Fibroblast of lung (primary cell): ENCODE results near the gene CLOCK. TPM values are rescaled to one million over a fixed set of nuclear protein-coding genes. Genes with fewer than 3 reads are reported as not detected.

Experiments used
- DNase-seq, 2 donors: peaks; one replicate each; pipeline versions ENCODE4 v3.0.0 to v3.0.0-alpha.2; 2010; ENCODE audit warnings: low read depth in 2 of 2
- H2AFZ ChIP-seq: 2 replicates; pipeline ENCODE4 v1.5.1; 2012; ENCODE audit warnings: low read length, control low read depth, inconsistent platforms
- H3K27ac ChIP-seq: 2 replicates; pipeline ENCODE4 v1.5.1; 2011; ENCODE audit warnings: low read length, control low read depth; ENCODE audit not compliant: insufficient read depth
- H3K27me3 ChIP-seq: 2 replicates; pipeline ENCODE4 v1.5.1; 2011; ENCODE audit warnings: mild to moderate bottlenecking, low read length; ENCODE audit not compliant: control insufficient read depth, insufficient read depth
- H3K36me3 ChIP-seq: 2 replicates; pipeline ENCODE4 v1.5.1; 2011; ENCODE audit warnings: low read length; ENCODE audit not compliant: control insufficient read depth, insufficient read depth
- H3K4me1 ChIP-seq: 2 replicates; pipeline ENCODE4 v1.5.1; 2011; ENCODE audit warnings: low read length; ENCODE audit not compliant: control insufficient read depth, insufficient read depth; ENCODE audit errors: extremely low read depth
- H3K4me2 ChIP-seq: 2 replicates; pipeline ENCODE4 v1.5.1; 2011; ENCODE audit warnings: low read length, control low read depth; ENCODE audit not compliant: insufficient read depth; ENCODE audit errors: extremely low read depth
- H3K4me3 ChIP-seq, 4 experiments: fragments of 200-600 bp in 1 of 4; sonication (generic) in 1 of 4; replicated peaks in 1 of 4; 2 replicates each; pipeline ENCODE4 v1.5.1; 2011 to 2016; ENCODE audit warnings: low read length in 4 of 4, low read depth in 3 of 4, mild to moderate bottlenecking in 3 of 4, control low read depth in 2 of 4, inconsistent platforms in 1 of 4, mixed read lengths in 1 of 4; ENCODE audit not compliant: insufficient read depth in 1 of 4; ENCODE audit errors: control extremely low read depth in 1 of 4
- H3K79me2 ChIP-seq: 2 replicates; pipeline ENCODE4 v1.5.1; 2012; ENCODE audit warnings: mild to moderate bottlenecking, low read length, inconsistent platforms; ENCODE audit not compliant: control insufficient read depth, insufficient read depth
- H3K9ac ChIP-seq: 2 replicates; pipeline ENCODE4 v1.5.1; 2011; ENCODE audit warnings: mild to moderate bottlenecking, low read length, control low read depth; ENCODE audit not compliant: insufficient read depth
- H3K9me3 ChIP-seq: 2 replicates; pipeline ENCODE4 v1.5.1; 2012; ENCODE audit warnings: low read depth, low read length; ENCODE audit not compliant: control insufficient read depth, insufficient read depth
- H4K20me1 ChIP-seq: 2 replicates; pipeline ENCODE4 v1.5.1; 2011; ENCODE audit warnings: low read length; ENCODE audit not compliant: control insufficient read depth, insufficient read depth; ENCODE audit errors: extremely low read depth
- EZH2 ChIP-seq: IDR thresholded peaks from 2 replicates; pipeline ENCODE4 v1.5.1; 2012; ENCODE audit warnings: low read length, control low read depth, mild to moderate bottlenecking; ENCODE audit errors: missing control alignments
- polyA plus RNA-seq, 2 donors: library from polyadenylated mRNA; depleted of rRNA in 1 of 2; stranded (reverse) in 1 of 2; unstranded in 1 of 2; fragments of >200 nt; gene quantifications; 2 replicates each; pipeline ENCODE4 v1.2.1, GENCODE V29; 2011 to 2012; ENCODE audit warnings: missing spikeins in 1 of 2
- total RNA-seq: library from RNA; depleted of rRNA; stranded (reverse); fragments of >200 nt; gene quantifications from 2 replicates; pipeline ENCODE4 v1.2.1, GENCODE V29; 2014
- TF ChIP-seq, protein P1 (sequence below), 2 donors: IDR thresholded peaks in 1 of 2; conservative IDR thresholded peaks in 1 of 2; 1 replicate in 1 of 2; 2 replicates in 1 of 2; pipeline ENCODE4 v1.5.1; 2011 to 2012; ENCODE audit warnings: low read length in 2 of 2, control low read depth in 1 of 2, inconsistent platforms in 1 of 2, low read depth in 1 of 2, mild to moderate bottlenecking in 1 of 2

CLOCK gene
- total and polyA plus RNA-seq, 2 donors (not counting 1 experiment from before 2014, with no cell fraction given): 26.1 to 27.4 TPM

DNA sequence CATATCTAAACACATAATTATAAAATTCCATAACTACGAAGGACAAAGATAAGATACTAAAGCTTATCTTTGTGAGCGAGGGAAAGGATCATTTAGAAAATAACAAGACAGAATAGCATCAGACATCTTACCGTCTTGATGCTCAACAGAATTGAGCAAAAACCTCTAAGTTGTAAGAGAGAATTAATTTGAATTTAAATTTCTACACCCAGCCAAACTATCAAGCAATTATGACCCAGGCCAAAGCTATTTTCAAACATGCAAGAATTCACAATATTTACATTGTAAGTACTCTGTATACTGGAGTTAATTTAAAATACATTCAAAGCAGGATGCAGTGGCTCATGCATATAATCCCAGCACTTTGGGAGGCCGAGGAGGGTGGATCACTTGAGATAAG, 16.5 kb downstream of the CLOCK start:
- no peak overlapping the region for H3K4me3 ChIP-seq
- no peak overlapping the region for H3K27ac ChIP-seq
- no peaks in the 10 kb centered on the region for H4K20me1 ChIP-seq
- H3K4me2 ChIP-seq: no peak overlapping the region
- H3K4me1 ChIP-seq: no peaks in the 10 kb centered on the region
- no peaks in the 10 kb centered on the region for H3K36me3 ChIP-seq
- no peak overlapping the region for H3K9ac ChIP-seq
- H3K9me3 ChIP-seq: no peaks in the 10 kb centered on the region
- peaks cover 38% of the 10 kb centered on the region for H3K79me2 ChIP-seq
- H3K27me3 ChIP-seq: no peaks in the 10 kb centered on the region
- TF ChIP-seq, protein P1, sequence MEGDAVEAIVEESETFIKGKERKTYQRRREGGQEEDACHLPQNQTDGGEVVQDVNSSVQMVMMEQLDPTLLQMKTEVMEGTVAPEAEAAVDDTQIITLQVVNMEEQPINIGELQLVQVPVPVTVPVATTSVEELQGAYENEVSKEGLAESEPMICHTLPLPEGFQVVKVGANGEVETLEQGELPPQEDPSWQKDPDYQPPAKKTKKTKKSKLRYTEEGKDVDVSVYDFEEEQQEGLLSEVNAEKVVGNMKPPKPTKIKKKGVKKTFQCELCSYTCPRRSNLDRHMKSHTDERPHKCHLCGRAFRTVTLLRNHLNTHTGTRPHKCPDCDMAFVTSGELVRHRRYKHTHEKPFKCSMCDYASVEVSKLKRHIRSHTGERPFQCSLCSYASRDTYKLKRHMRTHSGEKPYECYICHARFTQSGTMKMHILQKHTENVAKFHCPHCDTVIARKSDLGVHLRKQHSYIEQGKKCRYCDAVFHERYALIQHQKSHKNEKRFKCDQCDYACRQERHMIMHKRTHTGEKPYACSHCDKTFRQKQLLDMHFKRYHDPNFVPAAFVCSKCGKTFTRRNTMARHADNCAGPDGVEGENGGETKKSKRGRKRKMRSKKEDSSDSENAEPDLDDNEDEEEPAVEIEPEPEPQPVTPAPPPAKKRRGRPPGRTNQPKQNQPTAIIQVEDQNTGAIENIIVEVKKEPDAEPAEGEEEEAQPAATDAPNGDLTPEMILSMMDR (conservative IDR thresholded peaks at IDR 0.05 in 1 of 2, IDR thresholded peaks at IDR 0.05 in 1 of 2; ENCODE audit: low read depth in 1 of 2, low read length in 2 of 2): no peak
- no peak for TF ChIP-seq EZH2
- DNase-seq: no peak
- H2AFZ ChIP-seq: no peak overlapping the region

DNA sequence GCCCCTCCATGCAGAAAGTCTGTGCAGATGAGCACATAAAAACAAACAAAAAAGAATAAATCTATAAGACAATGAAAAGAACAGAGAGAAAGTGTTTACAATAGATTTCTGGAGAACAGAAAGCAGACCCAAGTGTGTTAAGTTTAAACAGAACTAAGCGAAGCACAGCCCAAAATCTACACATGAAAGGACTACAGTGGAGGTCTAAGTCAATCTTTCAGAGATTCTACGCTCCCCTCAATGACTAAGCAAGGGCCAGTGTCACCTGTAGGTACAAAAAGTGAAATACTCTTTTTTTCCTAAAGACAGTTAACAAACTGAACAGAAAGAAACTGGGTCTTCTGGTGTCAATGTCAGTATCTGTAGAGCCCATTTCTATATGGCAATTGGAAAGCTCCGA, 18.2 kb downstream of the CLOCK start:
- Histone ChIP-seq H3K4me1 (no peaks in the 10 kb centered on the region), H3K9me3 (no peaks in the 10 kb centered on the region), H3K4me2 (no peak overlapping the region), H4K20me1 (no peaks in the 10 kb centered on the region), H3K27ac (no peak overlapping the region), H3K27me3 (no peaks in the 10 kb centered on the region), H2AFZ (no peak overlapping the region), H3K36me3 (no peaks in the 10 kb centered on the region), H3K4me3 (no peak overlapping the region), H3K79me2 (peaks cover 36% of the 10 kb centered on the region), H3K9ac (no peak overlapping the region)
- TF ChIP-seq, protein P1 (conservative IDR thresholded peaks at IDR 0.05 in 1 of 2, IDR thresholded peaks at IDR 0.05 in 1 of 2; ENCODE audit: low read depth in 1 of 2, low read length in 2 of 2): no peak
- TF ChIP-seq EZH2: no peak
- DNase-seq: no peak

DNA sequence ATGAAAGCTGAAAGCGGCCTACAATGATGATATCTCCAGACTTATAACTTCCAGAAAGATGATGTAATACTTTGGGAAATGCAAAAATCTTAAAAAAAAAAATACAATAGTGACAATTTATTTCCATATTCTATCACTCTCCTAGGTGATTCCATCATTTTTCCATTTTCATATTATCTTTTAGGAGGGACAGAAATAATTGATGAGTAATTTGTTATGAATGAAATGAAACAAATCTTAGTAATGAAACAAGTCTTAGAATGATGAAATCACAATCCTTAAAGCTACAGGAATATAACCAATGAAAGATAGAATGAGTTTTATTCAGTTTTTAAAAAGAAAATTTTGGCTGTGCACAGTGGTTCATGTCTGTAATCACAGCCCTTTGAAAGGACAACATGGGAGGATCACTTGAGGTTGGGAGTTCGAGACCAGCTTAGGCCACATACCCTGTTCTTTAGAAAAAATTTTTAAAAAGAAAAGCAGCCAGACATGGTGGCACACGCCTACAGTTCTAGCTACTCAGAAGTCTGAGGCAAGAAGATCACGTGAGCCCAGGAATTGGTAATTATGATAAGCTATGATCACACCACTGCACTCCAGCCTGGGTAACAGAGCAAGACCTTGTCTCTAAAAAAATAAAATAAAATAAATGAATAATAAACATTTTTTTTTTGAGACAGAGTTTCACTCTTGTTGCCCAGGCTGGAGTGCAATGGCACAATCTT, 21.7 kb downstream of the CLOCK start:
- no peaks in the 10 kb centered on the region for H3K36me3 ChIP-seq
- no peaks in the 10 kb centered on the region for H4K20me1 ChIP-seq
- no peaks in the 10 kb centered on the region for H3K27me3 ChIP-seq
- H3K4me3 ChIP-seq: no peak overlapping the region
- TF ChIP-seq, protein P1 (conservative IDR thresholded peaks at IDR 0.05 in 1 of 2, IDR thresholded peaks at IDR 0.05 in 1 of 2; ENCODE audit: low read depth in 1 of 2, low read length in 2 of 2): no peak
- TF ChIP-seq EZH2: no peak
- DNase-seq: peak; percentile 29 to 40
- H3K9me3 ChIP-seq: no peaks in the 10 kb centered on the region
- H2AFZ ChIP-seq: no peak overlapping the region
- H3K27ac ChIP-seq: no peak overlapping the region
- H3K79me2 ChIP-seq: peaks cover 28% of the 10 kb centered on the region
- H3K4me1 ChIP-seq: no peaks in the 10 kb centered on the region
- H3K9ac ChIP-seq: no peak overlapping the region
- peak overlapping the region; percentile 58 for H3K4me2 ChIP-seq
